IMR-90 (cell line): ENCODE results near the gene TMEM181. TPM values are rescaled to one million over a fixed set of nuclear protein-coding genes. Genes with fewer than 3 reads are reported as not detected.

Experiments
- ATAC-seq: fragments of 200-7000 bp; cut with Tn5 transposase; 2 replicates; pipeline ENCODE4 v1.9.1; 2020; ENCODE audit warnings: low read depth, mild to moderate bottlenecking, moderate library complexity
- BruUV-seq: library from RNA; stranded (reverse); fragments of 400-500 nt; replicated peaks from 2 replicates; lab custom pipeline; 2021; lab: Mats Ljungman, UMichigan
- CTCF ChIA-PET: fragments of 300-600 bp; formaldehyde crosslinking; extraction: SDS; loops from one replicate; lab custom pipeline; 2021; ENCODE audit warnings: antibody characterized with exemption; lab: Yijun Ruan, JAX
- POLR2A ChIA-PET: fragments of 300-600 bp; sonication (Branson Sonifier 250); formaldehyde crosslinking; loops from one replicate; lab custom pipeline; 2022; ENCODE audit warnings: antibody characterized with exemption; ENCODE audit not compliant: unreplicated experiment; lab: Charles Lee
- DNase-seq: peaks from one replicate; pipeline ENCODE4 v3.0.0; 2013
- H2AFZ ChIP-seq: replicated peaks from 2 replicates; pipeline ENCODE3; 2013; ENCODE audit warnings: low read length, mild to moderate bottlenecking; ENCODE audit not compliant: poor library complexity
- H2AK5ac ChIP-seq: 2 replicates; pipeline ENCODE4 v1.6.1; 2013; ENCODE audit warnings: low read depth, low read length, inconsistent platforms
- H2AK9ac ChIP-seq: replicated peaks from 2 replicates; pipeline ENCODE3; 2013; ENCODE audit warnings: mild to moderate bottlenecking, low read depth, low read length, moderate library complexity; ENCODE audit not compliant: poor library complexity
- H2BK120ac ChIP-seq: 2 replicates; pipeline ENCODE4 v1.6.1; 2013; ENCODE audit warnings: low read depth, low read length, inconsistent platforms
- H2BK15ac ChIP-seq: 3 replicates; pipeline ENCODE4 v1.6.1; 2013; ENCODE audit warnings: low read depth, low read length, inconsistent platforms
- H2BK20ac ChIP-seq: 2 replicates; pipeline ENCODE4 v1.6.1; 2013; ENCODE audit warnings: low read depth, mild to moderate bottlenecking, inconsistent platforms, low read length, moderate library complexity
- H2BK5ac ChIP-seq: 2 replicates; pipeline ENCODE4 v1.6.1; 2013; ENCODE audit warnings: mild to moderate bottlenecking, low read depth, low read length, inconsistent platforms; ENCODE audit not compliant: poor library complexity, severe bottlenecking
- H3K14ac ChIP-seq: replicated peaks from 2 replicates; pipeline ENCODE4 v1.6.1; 2013; ENCODE audit warnings: low read depth, low read length, inconsistent platforms
- H3K18ac ChIP-seq: 2 replicates; pipeline ENCODE4 v1.6.1; 2013; ENCODE audit warnings: low read depth, low read length, control low read depth
- H3K23ac ChIP-seq: 2 replicates; pipeline ENCODE4 v1.6.1; 2013; ENCODE audit warnings: low read depth, low read length, inconsistent platforms
- H3K27ac ChIP-seq: 2 replicates; pipeline ENCODE4 v1.5.1; 2013; ENCODE audit warnings: mild to moderate bottlenecking, control low read depth, low read length; ENCODE audit not compliant: insufficient read depth
- H3K27me3 ChIP-seq: 2 replicates; pipeline ENCODE4 v1.6.1; 2013; ENCODE audit warnings: low read length; ENCODE audit not compliant: control insufficient read depth, insufficient read depth
- H3K36me3 ChIP-seq: 2 replicates; pipeline ENCODE4 v1.6.1; 2013; ENCODE audit warnings: low read length, mixed read lengths; ENCODE audit not compliant: control insufficient read depth, insufficient read depth
- H3K4ac ChIP-seq: 2 replicates; pipeline ENCODE4 v1.6.1; 2013; ENCODE audit warnings: low read depth, low read length, inconsistent platforms
- H3K4me1 ChIP-seq: 2 replicates; pipeline ENCODE4 v1.6.1; 2013; ENCODE audit warnings: low read length, mixed read lengths; ENCODE audit not compliant: control insufficient read depth, insufficient read depth
- H3K4me2 ChIP-seq: 2 replicates; pipeline ENCODE4 v1.6.1; 2013; ENCODE audit warnings: low read depth, mild to moderate bottlenecking, control low read depth, low read length, moderate library complexity
- H3K4me3 ChIP-seq: 2 replicates; pipeline ENCODE4 v1.5.1; 2013; ENCODE audit warnings: low read depth, mild to moderate bottlenecking, control low read depth, low read length, moderate library complexity; ENCODE audit not compliant: insufficient read depth
- H3K56ac ChIP-seq: 2 replicates; pipeline ENCODE4 v1.6.1; 2013; ENCODE audit warnings: low read length, inconsistent platforms; ENCODE audit not compliant: insufficient read depth; ENCODE audit errors: extremely low read depth
- H3K79me1 ChIP-seq, 2 experiments: 2 replicates each; pipeline ENCODE4 v1.6.1; 2013; ENCODE audit warnings: low read length in 2 of 2, inconsistent platforms in 1 of 2, low read depth in 1 of 2
- H3K9ac ChIP-seq: 2 replicates; pipeline ENCODE4 v1.6.1; 2013; ENCODE audit warnings: low read depth, low read length, control low read depth
- H3K9me1 ChIP-seq: 2 replicates; pipeline ENCODE4 v1.6.1; 2013; ENCODE audit warnings: low read length, inconsistent platforms; ENCODE audit not compliant: insufficient read depth
- H3K9me3 ChIP-seq: 2 replicates; pipeline ENCODE4 v1.6.1; 2013; ENCODE audit warnings: low read length; ENCODE audit not compliant: control insufficient read depth, insufficient read depth
- H4K20me1 ChIP-seq: 2 replicates; pipeline ENCODE4 v1.6.1; 2013; ENCODE audit warnings: low read length, inconsistent platforms; ENCODE audit not compliant: insufficient read depth
- H4K5ac ChIP-seq: 2 replicates; pipeline ENCODE4 v1.6.1; 2013; ENCODE audit warnings: mild to moderate bottlenecking, low read depth, low read length, control low read depth
- H4K8ac ChIP-seq, 2 experiments: 2 replicates each; pipeline ENCODE4 v1.6.1; 2013; ENCODE audit warnings: low read depth in 2 of 2, low read length in 2 of 2, control low read depth in 1 of 2, inconsistent platforms in 1 of 2
- H4K91ac ChIP-seq: 2 replicates; pipeline ENCODE4 v1.6.1; 2013; ENCODE audit warnings: low read depth, low read length, inconsistent platforms; ENCODE audit not compliant: insufficient read depth
- BHLHE40 ChIP-seq: fragments of 150-350 bp; IDR thresholded peaks from 2 replicates; pipeline ENCODE4 v1.6.1; 2016; ENCODE audit warnings: mild to moderate bottlenecking, low read depth, low read length
- RCOR1 ChIP-seq: IDR thresholded peaks from 2 replicates; pipeline ENCODE4 v1.6.1; 2012; ENCODE audit warnings: mild to moderate bottlenecking, low read length, improper control_type of control experiment; ENCODE audit not compliant: insufficient replicate concordance
- SMC3 ChIP-seq: fragments of 150-350 bp; IDR thresholded peaks from 2 replicates; pipeline ENCODE4 v1.6.1; 2016; ENCODE audit warnings: low read depth, mild to moderate bottlenecking, antibody characterized with exemption, low read length, moderate library complexity
- WGBS, 2 experiments: methylation state at CpG; one replicate each; pipeline versions ENCODE4 v1.1.5 to v1.1.7; 2013; ENCODE audit warnings: missing lambda C conversion rate in 2 of 2; ENCODE audit not compliant: insufficient read length in 1 of 2; ENCODE audit errors: extremely low coverage in 2 of 2; 5-methylcytosine and 5-hydroxymethylcytosine counted together
- dilution Hi-C: fragments of 300-500 bp; cut with HindIII; formaldehyde crosslinking; loops from one replicate; pipeline ENCODE4 v1.14.3; 2018; ENCODE audit warnings: low sequenced_read_pairs; ENCODE audit not compliant: unreplicated experiment
- in situ Hi-C: fragments of 300-500 bp; cut with MboI; formaldehyde crosslinking; loops from 3 replicates; pipeline ENCODE4 v1.14.3; 2019; ENCODE audit warnings: low sequenced_read_pairs, inconsistent platforms, mixed read lengths
- intact Hi-C: fragments of 100-400 bp; cut with micrococcal nuclease; formaldehyde crosslinking; loops from 2 replicates; pipeline ENCODE4 v1.10.0; 2022
- polyA plus RNA-seq, 3 experiments: library from polyadenylated mRNA; depleted of rRNA; stranded (reverse); fragments of >200 nt; gene quantifications; 2 replicates each; pipeline ENCODE4 v1.2.3, GENCODE V29; 2012; ENCODE audit warnings: low replicate concordance in 1 of 3
- total RNA-seq: library from RNA; depleted of rRNA; stranded (reverse); fragments of >200 nt; gene quantifications from 2 replicates; pipeline ENCODE4 v1.2.3, GENCODE V29; 2012

The TMEM181 gene
- total and polyA plus RNA-seq, 2 of the 4 experiments (the other 2 are of a cell fraction) = 22.8 to 27.8 TPM

DNA sequence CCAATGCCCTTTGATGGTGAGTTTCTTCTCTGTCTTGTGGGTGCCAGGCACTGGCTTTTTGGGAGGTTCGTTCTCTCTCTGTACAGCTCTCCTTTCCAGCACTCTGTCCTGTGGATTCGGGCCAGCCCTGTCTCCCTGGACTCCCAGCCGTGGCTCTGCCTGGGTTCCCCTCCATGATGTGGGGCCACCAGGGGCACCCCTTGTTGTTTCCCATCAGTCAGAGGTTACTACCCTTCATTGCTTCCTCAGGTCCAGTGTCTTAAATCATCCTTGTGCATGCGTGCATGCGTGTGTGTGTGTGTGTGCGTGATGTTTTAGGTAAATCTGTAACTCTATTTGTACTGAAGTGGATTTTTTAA, 44.1 kb downstream of the TMEM181 start:
- H3K14ac ChIP-seq = no peak overlapping the region
- no peak overlapping the region for H2BK20ac ChIP-seq
- no peak overlapping the region for H3K9ac ChIP-seq
- in situ Hi-C loops = loop anchor here (5.0 kb wide), 1 partner anchor 377 kb away; no protein-coding TSS in a partner anchor
- H3K23ac ChIP-seq = no peak overlapping the region
- peaks cover 21 to 45% of the 10 kb centered on the region in 2 experiments; a peak in 3 of 4 replicates for H3K79me1 ChIP-seq
- H3K9me1 ChIP-seq = no peaks in the 10 kb centered on the region
- H4K8ac ChIP-seq = no peak overlapping the region
- WGBS, 2 experiments = 90% methylated on average over 2 of the region's 6 CpGs; no CpG with 5 or more reads in 1 of the 2 experiments
- no peaks in the 10 kb centered on the region for H3K27me3 ChIP-seq
- H3K27ac ChIP-seq = no peak overlapping the region
- no peak overlapping the region for H2AK9ac ChIP-seq
- H3K4me2 ChIP-seq = no peak overlapping the region
- TF ChIP-seq RCOR1 = no peak
- TF ChIP-seq BHLHE40 = no peak
- no peak for TF ChIP-seq SMC3
- ChIA-PET POLR2A (interaction anchor here (0.6 kb wide), 1 partner anchor 129 kb away, joined by 12 read pairs; no protein-coding TSS in a partner anchor), CTCF (interaction anchor here (2.0 kb wide), 1 partner anchor 383 kb away, joined by 5 read pairs; no protein-coding TSS in a partner anchor)
- no peak overlapping the region for H2BK5ac ChIP-seq
- no peak overlapping the region for H2AFZ ChIP-seq
- H2AK5ac ChIP-seq = no peak overlapping the region
- H4K20me1 ChIP-seq = 0 out of 2 replicates have a peak, but pooled peaks cover 5% of the 10 kb centered on the region
- H3K4me3 ChIP-seq = no peak overlapping the region
- H3K4me1 ChIP-seq = no peaks in the 10 kb centered on the region
- H3K36me3 ChIP-seq = peaks cover 36% of the 10 kb centered on the region
- ATAC-seq (no peak), DNase-seq (no peak)
- H4K5ac ChIP-seq = no peak overlapping the region
- H2BK120ac ChIP-seq = no peak overlapping the region
- no peak overlapping the region for H2BK15ac ChIP-seq
- H3K4ac ChIP-seq = no peak overlapping the region
- intact Hi-C loops = no loop called here
- no TSS peak for BruUV-seq
- dilution Hi-C loops = no loop called here
- H4K91ac ChIP-seq = no peak overlapping the region
- no peaks in the 10 kb centered on the region for H3K9me3 ChIP-seq
- H3K18ac ChIP-seq = no peak overlapping the region
- H3K56ac ChIP-seq = no peak overlapping the region
